Measurements from ENCODE around the gene FOXJ3. TPM values are rescaled to one million over a fixed set of nuclear protein-coding genes. Genes with fewer than 3 reads are reported as not detected.

FOXJ3 gene
- total and polyA plus RNA-seq, 2 of the 4 experiments (the other 2 are of a cell fraction), result 16.7 to 30.5 TPM

GRCh38 chr1:42323551-42323950, 11.5 kb downstream of the FOXJ3 start:
- H3K27ac ChIP-seq (ENCODE audit: insufficient read depth, low read length), result no peak overlapping the region
- no peak overlapping the region for H3K4me3 ChIP-seq (ENCODE audit: insufficient read depth, low read depth, low read length)
- no peak overlapping the region for H3K4ac ChIP-seq (ENCODE audit: low read depth, low read length)
- ATAC-seq (ENCODE audit: low read depth) (no peak), DNase-seq (no peak)
- no peak overlapping the region for H2BK15ac ChIP-seq (ENCODE audit: low read depth, low read length)
- H3K9me3 ChIP-seq (ENCODE audit: control insufficient read depth, insufficient read depth, low read length), result no peaks in the 10 kb centered on the region
- H3K23ac ChIP-seq (ENCODE audit: low read depth, low read length), result no peak overlapping the region
- H4K5ac ChIP-seq (ENCODE audit: low read depth, low read length), result no peak overlapping the region
- no peak overlapping the region for H4K8ac ChIP-seq (ENCODE audit: low read depth in 2 of 2, low read length in 2 of 2)
- H3K18ac ChIP-seq (ENCODE audit: low read depth, low read length), result no peak overlapping the region
- TF ChIP-seq USF2 (IDR thresholded peaks at IDR 0.05; ENCODE audit: low read depth, low read length), result no peak
- TF ChIP-seq MAZ (IDR thresholded peaks at IDR 0.05; ENCODE audit: borderline replicate concordance, low read depth, low read length), result no peak
- no peak for TF ChIP-seq CEBPB (IDR thresholded peaks at IDR 0.05; ENCODE audit: low read depth, low read length)
- no peak for TF ChIP-seq CHD1 (IDR thresholded peaks at IDR 0.05; ENCODE audit: low read depth, low read length)
- TF ChIP-seq ELK1 (IDR thresholded peaks at IDR 0.05; ENCODE audit: borderline replicate concordance, low read depth, low read length), result no peak
- no peak for TF ChIP-seq NFE2L2 (IDR thresholded peaks at IDR 0.05; ENCODE audit: low read depth, low read length)
- no peak for TF ChIP-seq CTCF (conservative IDR thresholded peaks at IDR 0.05; ENCODE audit: low read depth, low read length)
- H4K20me1 ChIP-seq (ENCODE audit: insufficient read depth, low read length), result peaks cover 89% of the 10 kb centered on the region
- H2AK5ac ChIP-seq (ENCODE audit: low read depth, low read length), result no peak overlapping the region
- no peak overlapping the region for H3K56ac ChIP-seq (ENCODE audit: extremely low read depth, insufficient read depth, low read length)
- in situ Hi-C loops (cut with MboI; ENCODE audit: low sequenced_read_pairs), result no loop called here
- no peak overlapping the region for H3K4me2 ChIP-seq (ENCODE audit: low read depth, low read length)
- H3K9ac ChIP-seq (ENCODE audit: low read depth, low read length), result no peak overlapping the region
- intact Hi-C loops (cut with micrococcal nuclease), result no loop called here
- ChIA-PET POLR2A (ENCODE audit: unreplicated experiment) (no interaction called here), CTCF (no interaction called here)
- peaks cover 6% of the 10 kb centered on the region for H3K4me1 ChIP-seq (ENCODE audit: control insufficient read depth, insufficient read depth, low read length)
- BruUV-seq (replicated peaks), result no TSS peak
- dilution Hi-C loops (cut with HindIII; ENCODE audit: low sequenced_read_pairs, unreplicated experiment), result no loop called here
- no peak overlapping the region for H2AK9ac ChIP-seq (replicated peaks; ENCODE audit: low read depth, low read length, poor library complexity)
- H3K36me3 ChIP-seq (ENCODE audit: control insufficient read depth, insufficient read depth, low read length), result no peaks in the 10 kb centered on the region; the same call in 1 of the 2 replicates
- no peaks in the 10 kb centered on the region for H3K27me3 ChIP-seq (ENCODE audit: control insufficient read depth, insufficient read depth, low read length)
- H3K14ac ChIP-seq (replicated peaks; ENCODE audit: low read depth, low read length), result no peak overlapping the region
- H3K79me1 ChIP-seq (ENCODE audit: low read depth in 1 of 2, low read length in 2 of 2), result peaks cover 12 to 73% of the 10 kb centered on the region in 2 experiments
- no peak overlapping the region for H2BK120ac ChIP-seq (ENCODE audit: low read depth, low read length)
- no peak overlapping the region for H2AFZ ChIP-seq (replicated peaks; ENCODE audit: low read length, poor library complexity)
- H3K9me1 ChIP-seq (ENCODE audit: insufficient read depth, low read length), result peaks cover 11% of the 10 kb centered on the region
- H2BK5ac ChIP-seq (ENCODE audit: low read depth, low read length, poor library complexity, severe bottlenecking), result no peak overlapping the region
- no CpG with 5 or more reads among the region's 2 CpGs for WGBS, 2 experiments (ENCODE audit: extremely low coverage in 2 of 2, insufficient read length in 1 of 2)
- no peak overlapping the region for H2BK20ac ChIP-seq (ENCODE audit: low read depth, low read length)
- no peak overlapping the region for H4K91ac ChIP-seq (ENCODE audit: insufficient read depth, low read depth, low read length)

Measured in IMR-90 (cell line).